MM.1S (cell line): ENCODE measurements around the gene NSD1.

Experiments used
- DNase-seq: peaks from one replicate; pipeline ENCODE4 v3.0.0-alpha.2; 2015
- H2AFZ ChIP-seq: fragments of 300-600 bp; sonication (generic); 2 replicates; pipeline ENCODE4 v1.6.0; 2016; ENCODE audit warnings: antibody characterized with exemption, low read length
- H3F3A ChIP-seq: fragments of 300-600 bp; sonication (generic); 2 replicates; pipeline ENCODE4 v1.6.1; 2016; ENCODE audit warnings: mild to moderate bottlenecking, antibody characterized with exemption, low read length, moderate library complexity, mixed read lengths; ENCODE audit not compliant: insufficient read depth
- H3K27ac ChIP-seq: fragments of 300-600 bp; sonication (generic); 2 replicates; pipeline ENCODE4 v1.5.1; 2016; ENCODE audit warnings: mild to moderate bottlenecking, low read length
- H3K27me3 ChIP-seq: fragments of 300-600 bp; sonication (generic); replicated peaks from 2 replicates; pipeline ENCODE4 v1.6.0; 2016; ENCODE audit warnings: low read length; ENCODE audit not compliant: insufficient read depth
- H3K36me3 ChIP-seq: fragments of 300-600 bp; sonication (generic); replicated peaks from 2 replicates; pipeline ENCODE4 v1.6.1; 2016; ENCODE audit warnings: mild to moderate bottlenecking, low read length, mixed read lengths; ENCODE audit not compliant: insufficient read depth
- H3K4me1 ChIP-seq: fragments of 300-600 bp; sonication (generic); 2 replicates; pipeline ENCODE4 v1.6.1; 2016; ENCODE audit warnings: low read length, mixed read lengths
- H3K4me2 ChIP-seq: fragments of 300-600 bp; sonication (generic); 2 replicates; pipeline ENCODE4 v1.6.0; 2016; ENCODE audit warnings: low read depth, low read length
- H3K4me3 ChIP-seq: fragments of 300-600 bp; sonication (generic); 2 replicates; pipeline ENCODE4 v1.5.1; 2016; ENCODE audit warnings: low read length, mixed read lengths
- H3K79me2 ChIP-seq: fragments of 300-600 bp; sonication (generic); 2 replicates; pipeline ENCODE4 v1.6.1; 2016; ENCODE audit warnings: mixed run types, low read length, mixed read lengths
- H3K9ac ChIP-seq: fragments of 300-600 bp; sonication (generic); 2 replicates; pipeline ENCODE4 v1.6.1; 2016; ENCODE audit warnings: low read length, mixed read lengths
- H3K9me2 ChIP-seq: fragments of 300-600 bp; sonication (generic); replicated peaks from 2 replicates; pipeline ENCODE4 v1.6.1; 2016; ENCODE audit warnings: mild to moderate bottlenecking, low read length, mixed read lengths; ENCODE audit not compliant: insufficient read depth
- H3K9me3 ChIP-seq: fragments of 300-600 bp; sonication (generic); replicated peaks from 2 replicates; pipeline ENCODE4 v1.6.1; 2016; ENCODE audit warnings: mild to moderate bottlenecking, low read length, mixed read lengths; ENCODE audit not compliant: insufficient read depth
- H4K20me1 ChIP-seq: fragments of 300-600 bp; sonication (generic); 2 replicates; pipeline ENCODE4 v1.6.1; 2016; ENCODE audit warnings: mild to moderate bottlenecking, low read length, moderate library complexity, mixed read lengths; ENCODE audit not compliant: insufficient read depth
- EZH2 ChIP-seq: fragments of 300-600 bp; sonication (generic); optimal IDR thresholded peaks from 2 replicates; pipeline ENCODE3; 2017; ENCODE audit warnings: low read depth, mild to moderate bottlenecking, antibody characterized with exemption, low read length, mixed read lengths
- EZH2phosphoT487 ChIP-seq: fragments of 300-600 bp; sonication (generic); IDR thresholded peaks from 2 replicates; pipeline ENCODE4 v1.6.1; 2018; ENCODE audit warnings: antibody characterized with exemption, low read length
- TF ChIP-seq, protein P1 (sequence below): fragments of 300-600 bp; sonication (generic); IDR thresholded peaks from 2 replicates; pipeline ENCODE4 v1.5.1; 2016; ENCODE audit warnings: antibody characterized with exemption, low read length, mixed read lengths

Gene NSD1

DNA sequence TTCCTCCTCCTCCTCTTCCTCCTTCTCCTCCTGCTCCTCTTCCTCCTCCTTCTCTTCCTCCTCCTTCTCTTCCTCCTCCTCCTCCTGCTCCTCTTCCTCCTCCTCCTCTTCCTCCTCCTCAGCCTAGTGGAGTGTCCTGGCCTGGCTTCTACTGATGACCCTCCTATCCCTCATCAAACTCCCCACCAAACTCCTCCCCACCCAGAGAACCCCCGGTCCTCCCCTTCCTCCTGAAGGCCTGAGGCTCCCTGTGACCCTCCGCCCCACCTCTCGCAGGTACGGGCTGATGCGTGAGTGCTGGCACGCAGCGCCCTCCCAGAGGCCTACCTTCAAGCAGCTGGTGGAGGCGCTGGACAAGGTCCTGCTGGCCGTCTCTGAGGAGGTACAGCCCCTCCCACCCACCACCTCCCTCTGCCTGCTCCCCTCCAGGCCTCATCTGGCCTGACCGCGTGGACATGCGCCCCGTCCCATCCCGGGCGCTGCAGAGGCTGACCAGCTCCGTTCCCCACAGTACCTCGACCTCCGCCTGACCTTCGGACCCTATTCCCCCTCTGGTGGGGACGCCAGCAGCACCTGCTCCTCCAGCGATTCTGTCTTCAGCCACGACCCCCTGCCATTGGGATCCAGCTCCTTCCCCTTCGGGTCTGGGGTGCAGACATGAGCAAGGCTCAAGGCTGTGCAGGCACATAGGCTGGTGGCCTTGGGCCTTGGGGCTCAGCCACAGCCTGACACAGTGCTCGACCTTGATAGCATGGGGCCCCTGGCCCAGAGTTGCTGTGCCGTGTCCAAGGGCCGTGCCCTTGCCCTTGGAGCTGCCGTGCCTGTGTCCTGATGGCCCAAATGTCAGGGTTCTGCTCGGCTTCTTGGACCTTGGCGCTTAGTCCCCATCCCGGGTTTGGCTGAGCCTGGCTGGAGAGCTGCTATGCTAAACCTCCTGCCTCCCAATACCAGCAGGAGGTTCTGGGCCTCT lies 36.3 kb upstream of the NSD1 start:
- Histone ChIP-seq H3K4me1 (no peaks in the 10 kb centered on the region), H3K27me3 (peaks cover 21% of the 10 kb centered on the region; the same call in 1 of the 2 replicates), H4K20me1 (no peaks in the 10 kb centered on the region), H3K36me3 (no peaks in the 10 kb centered on the region), H3K27ac (no peak overlapping the region), H3K79me2 (no peaks in the 10 kb centered on the region), H2AFZ (no peak overlapping the region), H3K9ac (no peak overlapping the region), H3K9me2 (no peaks in the 10 kb centered on the region), H3K4me2 (no peak overlapping the region), H3K4me3 (no peak overlapping the region), H3F3A (no peaks in the 10 kb centered on the region), H3K9me3 (no peaks in the 10 kb centered on the region)
- TF ChIP-seq EZH2 (no peak), EZH2phosphoT487 (no peak)
- TF ChIP-seq, protein P1, sequence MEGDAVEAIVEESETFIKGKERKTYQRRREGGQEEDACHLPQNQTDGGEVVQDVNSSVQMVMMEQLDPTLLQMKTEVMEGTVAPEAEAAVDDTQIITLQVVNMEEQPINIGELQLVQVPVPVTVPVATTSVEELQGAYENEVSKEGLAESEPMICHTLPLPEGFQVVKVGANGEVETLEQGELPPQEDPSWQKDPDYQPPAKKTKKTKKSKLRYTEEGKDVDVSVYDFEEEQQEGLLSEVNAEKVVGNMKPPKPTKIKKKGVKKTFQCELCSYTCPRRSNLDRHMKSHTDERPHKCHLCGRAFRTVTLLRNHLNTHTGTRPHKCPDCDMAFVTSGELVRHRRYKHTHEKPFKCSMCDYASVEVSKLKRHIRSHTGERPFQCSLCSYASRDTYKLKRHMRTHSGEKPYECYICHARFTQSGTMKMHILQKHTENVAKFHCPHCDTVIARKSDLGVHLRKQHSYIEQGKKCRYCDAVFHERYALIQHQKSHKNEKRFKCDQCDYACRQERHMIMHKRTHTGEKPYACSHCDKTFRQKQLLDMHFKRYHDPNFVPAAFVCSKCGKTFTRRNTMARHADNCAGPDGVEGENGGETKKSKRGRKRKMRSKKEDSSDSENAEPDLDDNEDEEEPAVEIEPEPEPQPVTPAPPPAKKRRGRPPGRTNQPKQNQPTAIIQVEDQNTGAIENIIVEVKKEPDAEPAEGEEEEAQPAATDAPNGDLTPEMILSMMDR = no peak
- DNase-seq = no peak

- H3K4me1 ChIP-seq = no peaks in the 10 kb centered on the region
- no peaks in the 10 kb centered on the region for H3K36me3 ChIP-seq
- H3K4me2 ChIP-seq = no peak overlapping the region
- H3K27ac ChIP-seq = no peak overlapping the region
- no peaks in the 10 kb centered on the region for H3K79me2 ChIP-seq
- H3K9me3 ChIP-seq = no peaks in the 10 kb centered on the region
- H3K4me3 ChIP-seq = no peak overlapping the region
- no peaks in the 10 kb centered on the region for H3F3A ChIP-seq
- DNase-seq = no peak
- TF ChIP-seq, protein P1 = no peak
- TF ChIP-seq EZH2 (no peak), EZH2phosphoT487 (no peak)
- H2AFZ ChIP-seq = no peak overlapping the region
- H3K27me3 ChIP-seq = peaks cover 21% of the 10 kb centered on the region; the same call in 1 of the 2 replicates
- H3K9ac ChIP-seq = no peak overlapping the region
- H4K20me1 ChIP-seq = no peaks in the 10 kb centered on the region
- no peaks in the 10 kb centered on the region for H3K9me2 ChIP-seq
These were observed 35.5 kb upstream of the NSD1 start for GRCh38 chr5:177098120-177098469.

GRCh38 chr5:177098470-177099141 lies 35.0 kb upstream of the NSD1 start:
- Histone ChIP-seq H4K20me1 (no peaks in the 10 kb centered on the region), H3K9ac (no peak overlapping the region), H3K4me1 (no peaks in the 10 kb centered on the region), H3K79me2 (no peaks in the 10 kb centered on the region), H3K27me3 (peaks cover 21% of the 10 kb centered on the region; the same call in 1 of the 2 replicates), H3K4me2 (no peak overlapping the region), H3K9me2 (no peaks in the 10 kb centered on the region), H3K9me3 (no peaks in the 10 kb centered on the region), H3K4me3 (no peak overlapping the region), H3K27ac (no peak overlapping the region), H3F3A (no peaks in the 10 kb centered on the region), H3K36me3 (no peaks in the 10 kb centered on the region), H2AFZ (no peak overlapping the region)
- TF ChIP-seq, protein P1 = no peak
- TF ChIP-seq EZH2phosphoT487 = no peak
- no peak for TF ChIP-seq EZH2
- no peak for DNase-seq
